H9 (cell line): Measurements from ENCODE around the gene CASTOR1. TPM values are rescaled to one million over a fixed set of nuclear protein-coding genes. Genes with fewer than 3 reads are reported as not detected.
A peak's percentile ranks its signal among the peaks of the same experiment; 100 is the strongest.

ENCODE experiments used
- DNase-seq: peaks from one replicate; pipeline ENCODE4 v3.0.0-alpha.2; 2017
- H2AFZ ChIP-seq: one replicate; pipeline ENCODE4 v1.6.1; 2013; ENCODE audit warnings: mild to moderate bottlenecking, low read length, control low read depth, moderate library complexity
- H2AK5ac ChIP-seq: 2 replicates; pipeline ENCODE4 v1.6.1; 2013; ENCODE audit warnings: low read length, control low read depth, mixed read lengths; ENCODE audit not compliant: insufficient read length
- H2BK120ac ChIP-seq: one replicate; pipeline ENCODE4 v1.6.1; 2013; ENCODE audit warnings: low read depth, mild to moderate bottlenecking, low read length, control low read depth, inconsistent platforms; ENCODE audit not compliant: poor library complexity, severe bottlenecking
- H2BK12ac ChIP-seq: 2 replicates; pipeline ENCODE4 v1.6.1; 2013; ENCODE audit warnings: low read length, control low read depth, mixed read lengths, low read depth; ENCODE audit not compliant: insufficient read length
- H2BK15ac ChIP-seq: 2 replicates; pipeline ENCODE4 v1.6.1; 2013; ENCODE audit warnings: low read depth, low read length, control low read depth
- H2BK20ac ChIP-seq: one replicate; pipeline ENCODE4 v1.6.1; 2013; ENCODE audit warnings: low read depth, mild to moderate bottlenecking, low read length, control low read depth, inconsistent platforms; ENCODE audit not compliant: poor library complexity, severe bottlenecking
- H2BK5ac ChIP-seq: 2 replicates; pipeline ENCODE4 v1.6.1; 2013; ENCODE audit warnings: low read length, control low read depth, mixed read lengths; ENCODE audit not compliant: insufficient read length
- H3K14ac ChIP-seq: 2 replicates; pipeline ENCODE4 v1.6.1; 2013; ENCODE audit warnings: low read length, control low read depth; ENCODE audit not compliant: insufficient read depth
- H3K18ac ChIP-seq: 2 replicates; pipeline ENCODE4 v1.6.1; 2013; ENCODE audit warnings: low read depth, mild to moderate bottlenecking, mixed read lengths, low read length, control low read depth; ENCODE audit not compliant: insufficient read length
- H3K23ac ChIP-seq: 2 replicates; pipeline ENCODE4 v1.6.1; 2013; ENCODE audit warnings: low read length, control low read depth, mixed read lengths, low read depth; ENCODE audit not compliant: insufficient read length
- H3K23me2 ChIP-seq: 2 replicates; pipeline ENCODE4 v1.6.1; 2013; ENCODE audit warnings: low read depth, mild to moderate bottlenecking, mixed read lengths, low read length, control low read depth; ENCODE audit not compliant: insufficient read length, poor library complexity, severe bottlenecking
- H3K27ac ChIP-seq: 2 replicates; pipeline ENCODE4 v1.5.1; 2013; ENCODE audit warnings: low read length, control low read depth, mixed read lengths, low read depth; ENCODE audit not compliant: insufficient read length
- H3K27me3 ChIP-seq: 2 replicates; pipeline ENCODE4 v1.6.1; 2013; ENCODE audit warnings: low read length, control low read depth, inconsistent platforms; ENCODE audit not compliant: insufficient read depth
- H3K4ac ChIP-seq: 2 replicates; pipeline ENCODE4 v1.6.1; 2013; ENCODE audit warnings: low read depth, mild to moderate bottlenecking, control low read depth, inconsistent platforms, low read length, moderate library complexity
- H3K4me1 ChIP-seq: 2 replicates; pipeline ENCODE4 v1.6.1; 2013; ENCODE audit warnings: low read length, control low read depth, inconsistent platforms; ENCODE audit not compliant: insufficient read depth
- H3K4me2 ChIP-seq: 2 replicates; pipeline ENCODE4 v1.6.1; 2013; ENCODE audit warnings: low read length, control low read depth, mixed read lengths; ENCODE audit not compliant: insufficient read length, insufficient read depth
- H3K56ac ChIP-seq: 2 replicates; pipeline ENCODE4 v1.6.1; 2013; ENCODE audit warnings: low read depth, mild to moderate bottlenecking, mixed read lengths, low read length, control low read depth; ENCODE audit not compliant: insufficient read length
- H3K79me1 ChIP-seq: 2 replicates; pipeline ENCODE4 v1.6.1; 2013; ENCODE audit warnings: low read depth, mild to moderate bottlenecking, moderate library complexity, low read length, control low read depth, inconsistent platforms; ENCODE audit not compliant: insufficient read depth, poor library complexity, severe bottlenecking
- H3K79me2 ChIP-seq: 2 replicates; pipeline ENCODE4 v1.6.1; 2013; ENCODE audit warnings: low read length, control low read depth, inconsistent platforms; ENCODE audit not compliant: insufficient read depth
- H3K9ac ChIP-seq: 2 replicates; pipeline ENCODE4 v1.6.1; 2013; ENCODE audit warnings: low read length, control low read depth, mixed read lengths; ENCODE audit not compliant: insufficient read length; ENCODE audit errors: extremely low read depth
- H3K9me3 ChIP-seq: one replicate; pipeline ENCODE4 v1.6.1; 2013; ENCODE audit warnings: low read depth, low read length, inconsistent platforms; ENCODE audit not compliant: control insufficient read depth
- H3T11ph ChIP-seq: one replicate; pipeline ENCODE4 v1.6.1; 2013; ENCODE audit warnings: mild to moderate bottlenecking, low read length, control low read depth, inconsistent platforms
- H4K20me1 ChIP-seq: one replicate; pipeline ENCODE4 v1.6.1; 2013; ENCODE audit not compliant: control insufficient read depth, insufficient read length, insufficient read depth
- H4K5ac ChIP-seq: 2 replicates; pipeline ENCODE4 v1.6.1; 2013; ENCODE audit warnings: low read depth, mild to moderate bottlenecking, mixed read lengths, low read length, control low read depth; ENCODE audit not compliant: insufficient read length
- H4K8ac ChIP-seq: replicated peaks from 2 replicates; pipeline ENCODE4 v1.6.1; 2013; ENCODE audit warnings: low read length, control low read depth, mixed read lengths, low read depth; ENCODE audit not compliant: insufficient read length
- H4K91ac ChIP-seq: 2 replicates; pipeline ENCODE4 v1.6.1; 2013; ENCODE audit warnings: low read depth, mild to moderate bottlenecking, moderate library complexity, mixed read lengths, low read length, control low read depth; ENCODE audit not compliant: insufficient read length
- H3K27ac Mint-ChIP-seq, 3 experiments: 2 replicates in 2 of 3; 3 replicates in 1 of 3; pipeline ENCODE4 v1.8.0; 2020 to 2021; ENCODE audit warnings: mixed read lengths in 3 of 3, mild to moderate bottlenecking in 1 of 3, moderate library complexity in 1 of 3
- H3K27me3 Mint-ChIP-seq: 2 replicates; pipeline ENCODE4 v1.8.0; 2021; ENCODE audit warnings: low read depth, mild to moderate bottlenecking, moderate library complexity, mixed read lengths
- H3K36me3 Mint-ChIP-seq, 3 experiments: 2 replicates in 2 of 3; 3 replicates in 1 of 3; pipeline ENCODE4 v1.8.0; 2020 to 2021; ENCODE audit warnings: low read depth in 3 of 3, mixed read lengths in 3 of 3; ENCODE audit not compliant: insufficient read depth in 1 of 3
- H3K4me1 Mint-ChIP-seq, 2 experiments: 2 replicates each; pipeline ENCODE4 v1.8.0; 2020; ENCODE audit warnings: mixed read lengths in 2 of 2
- H3K4me3 Mint-ChIP-seq, 2 experiments: 2 replicates in 1 of 2; 3 replicates in 1 of 2; pipeline ENCODE4 v1.8.0; 2020 to 2021; ENCODE audit warnings: mild to moderate bottlenecking in 2 of 2, mixed read lengths in 2 of 2, moderate library complexity in 1 of 2
- H3K9me3 Mint-ChIP-seq, 2 experiments: 2 replicates in 1 of 2; 3 replicates in 1 of 2; pipeline ENCODE4 v1.8.0; 2020; ENCODE audit warnings: mild to moderate bottlenecking in 2 of 2, mixed read lengths in 2 of 2, moderate library complexity in 1 of 2
- WGBS: extraction: QIAGEN DNeasy Blood & Tissue Kit; methylation state at CpG from one replicate; pipeline ENCODE4 v1.1.7; 2013; ENCODE audit warnings: missing lambda C conversion rate, low lambda C conversion rate, mixed read lengths; ENCODE audit not compliant: insufficient read length; ENCODE audit errors: extremely low coverage; 5-methylcytosine and 5-hydroxymethylcytosine counted together
- total RNA-seq: library from RNA; stranded (reverse); gene quantifications from 2 replicates; pipeline ENCODE4 v1.2.1, GENCODE V29; 2021
- TF ChIP-seq, protein P1 (sequence below): fragments of 200-600 bp; sonication (generic); conservative IDR thresholded peaks from 3 replicates; pipeline ENCODE4 v1.8.0; 2021; ENCODE audit warnings: antibody characterized with exemption, mild to moderate bottlenecking

The CASTOR1 gene
- total RNA-seq, 1 experiment from 2014 or later = 8.8 TPM

DNA sequence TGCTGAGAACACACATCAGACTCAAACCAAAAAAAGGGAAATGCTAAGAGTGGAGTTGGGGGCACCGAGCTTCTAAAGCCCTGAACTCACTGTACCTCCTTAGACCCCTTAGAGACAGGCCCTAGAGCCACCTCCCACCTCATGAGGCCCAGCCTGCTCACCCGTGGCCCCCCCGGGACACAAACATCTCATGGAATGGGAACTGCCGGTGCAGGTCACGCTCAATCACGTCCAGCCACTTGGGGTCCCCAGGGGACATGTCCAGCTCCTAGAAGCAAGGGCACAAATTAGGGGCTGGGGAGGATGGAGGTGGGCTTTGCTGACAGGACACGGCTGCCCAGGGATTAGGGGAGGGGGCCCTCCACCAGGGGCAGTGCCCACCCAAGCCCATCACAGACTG, 6.3 kb upstream of the CASTOR1 start:
- H3K27me3 Mint-ChIP-seq = no peaks in the 10 kb centered on the region
- Histone ChIP-seq H3K79me2 (no peaks in the 10 kb centered on the region), H3T11ph (no peak overlapping the region), H4K20me1 (no peaks in the 10 kb centered on the region), H4K5ac (no peak overlapping the region), H2BK20ac (no peak overlapping the region), H3K9me3 (no peaks in the 10 kb centered on the region), H2BK15ac (no peak overlapping the region), H3K18ac (no peak overlapping the region), H4K8ac (no peak overlapping the region), H3K79me1 (no peaks in the 10 kb centered on the region), H3K56ac (no peak overlapping the region), H3K4ac (no peak overlapping the region), H2BK5ac (no peak overlapping the region), H2BK12ac (no peak overlapping the region), H2AK5ac (no peak overlapping the region), H3K27me3 (no peaks in the 10 kb centered on the region), H3K23ac (no peak overlapping the region), H3K14ac (no peak overlapping the region; the same call in 1 of the 2 replicates), H3K23me2 (no peaks in the 10 kb centered on the region), H3K4me1 (no peaks in the 10 kb centered on the region), H3K9ac (no peak overlapping the region), H3K4me2 (no peak overlapping the region), H2BK120ac (no peak overlapping the region), H2AFZ (no peak overlapping the region), H3K27ac (no peak overlapping the region), H4K91ac (no peak overlapping the region)
- H3K4me1 Mint-ChIP-seq = peaks cover 0 to 3% of the 10 kb centered on the region in 2 experiments; a peak in 1 of 4 replicates
- TF ChIP-seq, protein P1, sequence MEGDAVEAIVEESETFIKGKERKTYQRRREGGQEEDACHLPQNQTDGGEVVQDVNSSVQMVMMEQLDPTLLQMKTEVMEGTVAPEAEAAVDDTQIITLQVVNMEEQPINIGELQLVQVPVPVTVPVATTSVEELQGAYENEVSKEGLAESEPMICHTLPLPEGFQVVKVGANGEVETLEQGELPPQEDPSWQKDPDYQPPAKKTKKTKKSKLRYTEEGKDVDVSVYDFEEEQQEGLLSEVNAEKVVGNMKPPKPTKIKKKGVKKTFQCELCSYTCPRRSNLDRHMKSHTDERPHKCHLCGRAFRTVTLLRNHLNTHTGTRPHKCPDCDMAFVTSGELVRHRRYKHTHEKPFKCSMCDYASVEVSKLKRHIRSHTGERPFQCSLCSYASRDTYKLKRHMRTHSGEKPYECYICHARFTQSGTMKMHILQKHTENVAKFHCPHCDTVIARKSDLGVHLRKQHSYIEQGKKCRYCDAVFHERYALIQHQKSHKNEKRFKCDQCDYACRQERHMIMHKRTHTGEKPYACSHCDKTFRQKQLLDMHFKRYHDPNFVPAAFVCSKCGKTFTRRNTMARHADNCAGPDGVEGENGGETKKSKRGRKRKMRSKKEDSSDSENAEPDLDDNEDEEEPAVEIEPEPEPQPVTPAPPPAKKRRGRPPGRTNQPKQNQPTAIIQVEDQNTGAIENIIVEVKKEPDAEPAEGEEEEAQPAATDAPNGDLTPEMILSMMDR = no peak
- peak overlapping the region in 2 of 3 experiments; percentile 28 to 55; a peak in 2 of 7 replicates for H3K27ac Mint-ChIP-seq
- no peak overlapping the region for H3K4me3 Mint-ChIP-seq
- peaks cover 4 to 19% (median 5%) of the 10 kb centered on the region in 3 experiments; a peak in 5 of 7 replicates for H3K36me3 Mint-ChIP-seq
- no peak for DNase-seq
- WGBS = no CpG with 5 or more reads among the region's 7 CpGs
- H3K9me3 Mint-ChIP-seq = peaks cover 0 to 1% of the 10 kb centered on the region in 2 experiments; a peak in 1 of 5 replicates
